Upper lobe of right lung (tissue), 1 donor: ENCODE data around the gene CACNA2D4. TPM values are rescaled to one million over a fixed set of nuclear protein-coding genes. Genes with fewer than 3 reads are reported as not detected.
A peak's percentile ranks its signal among the peaks of the same experiment; 100 is the strongest.

Experiments used
- ATAC-seq: fragments of 200-7000 bp; cut with Tn5 transposase; one replicate; pipeline ENCODE4 v1.9.1; 2020; ENCODE audit warnings: mild to moderate bottlenecking, moderate library complexity
- DNase-seq: peaks from one replicate; pipeline ENCODE4 v3.0.0-alpha.2; 2020
- H3K27ac ChIP-seq: fragments of 200-600 bp; one replicate; pipeline ENCODE4 v1.8.0; 2022
- H3K27me3 ChIP-seq: fragments of 200-600 bp; one replicate; pipeline ENCODE4 v1.8.0; 2022; ENCODE audit warnings: mild to moderate bottlenecking
- H3K36me3 ChIP-seq: fragments of 200-600 bp; one replicate; pipeline ENCODE4 v1.8.0; 2022
- H3K4me1 ChIP-seq: fragments of 200-600 bp; one replicate; pipeline ENCODE4 v1.8.0; 2022
- H3K4me3 ChIP-seq: fragments of 200-600 bp; one replicate; pipeline ENCODE4 v1.8.0; 2022; ENCODE audit warnings: mild to moderate bottlenecking
- H3K9me3 ChIP-seq: fragments of 200-600 bp; one replicate; pipeline ENCODE4 v1.8.0; 2022
- intact Hi-C: fragments of 100-400 bp; cut with DNase I; formaldehyde crosslinking; loops from one replicate; pipeline ENCODE4 v1.11.0; 2022
- total RNA-seq: library from RNA; stranded (reverse); fragmentation: NEBNext Ultra II Directional; extraction: Animal tissue kit (Norgen Biotek cat#: 25700); gene quantifications from one replicate; pipeline ENCODE4 v1.2.1, GENCODE V29; 2021
- TF ChIP-seq, protein P1 (sequence below): fragments of 200-600 bp; IDR thresholded peaks from one replicate; pipeline ENCODE4 v1.8.0; 2022; ENCODE audit warnings: antibody characterized with exemption
- donor health status: DM: no; HTN: yes; CAD: no; lungs with severe emphysema.

The CACNA2D4 gene
- total RNA-seq, 1 donor from 2014 or later = 5.5 TPM

DNA sequence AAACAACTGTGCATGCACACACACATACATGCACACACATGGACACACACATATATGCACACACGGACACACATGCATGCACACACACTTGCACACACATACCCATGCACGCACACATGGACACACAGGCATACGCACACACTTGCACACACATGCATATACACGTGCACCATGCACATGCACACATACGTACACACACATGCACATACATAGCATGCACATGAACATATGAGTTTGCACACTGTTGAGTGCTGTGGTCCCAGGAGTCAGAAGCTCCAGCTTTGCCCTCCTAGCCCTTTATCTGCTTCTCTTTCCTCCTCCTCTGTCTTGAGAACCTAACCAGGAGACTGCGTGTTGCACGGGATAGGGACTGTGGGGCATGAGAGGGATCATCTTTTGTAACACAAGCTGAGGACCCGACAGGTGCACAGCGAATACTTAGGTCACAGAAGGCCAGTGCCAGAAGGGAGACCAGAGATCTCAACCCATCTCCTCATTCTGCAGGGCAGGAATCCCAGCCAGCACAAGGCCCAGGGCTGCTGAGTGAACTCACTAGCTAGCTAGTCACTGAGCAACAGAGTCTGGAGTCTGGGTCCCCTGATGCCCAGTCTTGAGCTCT is 101.6 kb downstream of the CACNA2D4 start:
- H3K27me3 ChIP-seq = peaks cover 19% of the 10 kb centered on the region
- H3K27ac ChIP-seq = no peak overlapping the region
- TF ChIP-seq, protein P1, sequence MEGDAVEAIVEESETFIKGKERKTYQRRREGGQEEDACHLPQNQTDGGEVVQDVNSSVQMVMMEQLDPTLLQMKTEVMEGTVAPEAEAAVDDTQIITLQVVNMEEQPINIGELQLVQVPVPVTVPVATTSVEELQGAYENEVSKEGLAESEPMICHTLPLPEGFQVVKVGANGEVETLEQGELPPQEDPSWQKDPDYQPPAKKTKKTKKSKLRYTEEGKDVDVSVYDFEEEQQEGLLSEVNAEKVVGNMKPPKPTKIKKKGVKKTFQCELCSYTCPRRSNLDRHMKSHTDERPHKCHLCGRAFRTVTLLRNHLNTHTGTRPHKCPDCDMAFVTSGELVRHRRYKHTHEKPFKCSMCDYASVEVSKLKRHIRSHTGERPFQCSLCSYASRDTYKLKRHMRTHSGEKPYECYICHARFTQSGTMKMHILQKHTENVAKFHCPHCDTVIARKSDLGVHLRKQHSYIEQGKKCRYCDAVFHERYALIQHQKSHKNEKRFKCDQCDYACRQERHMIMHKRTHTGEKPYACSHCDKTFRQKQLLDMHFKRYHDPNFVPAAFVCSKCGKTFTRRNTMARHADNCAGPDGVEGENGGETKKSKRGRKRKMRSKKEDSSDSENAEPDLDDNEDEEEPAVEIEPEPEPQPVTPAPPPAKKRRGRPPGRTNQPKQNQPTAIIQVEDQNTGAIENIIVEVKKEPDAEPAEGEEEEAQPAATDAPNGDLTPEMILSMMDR = no peak
- H3K4me3 ChIP-seq = no peak overlapping the region
- H3K36me3 ChIP-seq = no peaks in the 10 kb centered on the region
- ATAC-seq = no peak
- DNase-seq = no peak
- no peaks in the 10 kb centered on the region for H3K9me3 ChIP-seq
- intact Hi-C loops = no loop called here
- H3K4me1 ChIP-seq = peaks cover 6% of the 10 kb centered on the region

- intact Hi-C loops = no loop called here
These were observed 102.4 kb downstream of the CACNA2D4 start for GRCh38 chr12:1815814-1816729.

DNA sequence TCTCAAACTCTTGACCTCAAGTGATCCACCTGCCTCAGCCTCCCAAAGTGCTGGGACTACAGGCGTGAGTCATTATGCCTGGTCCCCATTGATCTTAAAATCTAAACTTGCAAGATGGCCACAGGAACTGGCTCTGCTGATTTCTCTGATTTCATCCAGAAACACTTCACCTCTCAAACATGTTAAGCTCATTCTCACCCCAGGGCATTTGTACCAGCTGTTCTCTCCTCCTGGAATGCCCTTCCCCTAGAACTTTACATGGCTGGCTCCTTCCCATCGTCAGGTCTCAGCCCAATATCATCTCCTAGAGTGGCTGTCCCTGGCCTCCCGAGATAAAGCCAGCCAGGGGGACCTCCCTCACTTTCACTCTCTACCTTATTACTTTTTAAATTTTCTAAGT is 103.3 kb downstream of the CACNA2D4 start:
- no peak for ATAC-seq
- DNase-seq = no peak
- Histone ChIP-seq H3K9me3 (no peaks in the 10 kb centered on the region), H3K36me3 (no peaks in the 10 kb centered on the region), H3K27me3 (peaks cover 2% of the 10 kb centered on the region), H3K27ac (no peak overlapping the region), H3K4me1 (peaks cover 6% of the 10 kb centered on the region), H3K4me3 (no peak overlapping the region)
- TF ChIP-seq, protein P1 = no peak
- intact Hi-C loops = no loop called here

More at GRCh38 chr12:1815814-1816729, 102.4 kb downstream of the CACNA2D4 start:
- ATAC-seq (no peak), DNase-seq (no peak)
- Histone ChIP-seq H3K27me3 (peaks cover 12% of the 10 kb centered on the region), H3K4me3 (no peak overlapping the region), H3K27ac (no peak overlapping the region), H3K9me3 (no peaks in the 10 kb centered on the region), H3K4me1 (peaks cover 6% of the 10 kb centered on the region), H3K36me3 (no peaks in the 10 kb centered on the region)
- TF ChIP-seq, protein P1 = no peak

DNA sequence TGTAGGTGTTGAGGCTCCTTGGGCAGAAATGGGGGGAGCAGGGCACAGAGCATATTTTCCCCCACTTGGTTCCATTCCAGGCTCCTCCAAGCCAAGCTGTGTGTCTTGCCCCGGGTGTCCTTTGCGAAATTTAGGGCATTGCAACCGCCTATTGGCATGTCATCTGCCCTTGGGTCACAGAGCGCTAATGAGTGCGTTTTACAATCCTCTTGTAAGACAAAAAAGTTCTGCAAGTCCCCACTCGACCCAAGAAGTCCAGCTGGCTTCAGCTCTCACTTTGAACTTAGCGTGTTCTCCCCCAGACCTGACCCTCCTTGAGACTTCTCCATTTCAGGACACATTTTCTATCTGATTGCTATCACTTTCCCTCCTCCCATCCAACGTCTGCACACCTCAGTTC is 104.2 kb downstream of the CACNA2D4 start:
- Histone ChIP-seq H3K36me3 (no peaks in the 10 kb centered on the region), H3K4me1 (peaks cover 6% of the 10 kb centered on the region), H3K9me3 (no peaks in the 10 kb centered on the region), H3K27ac (no peak overlapping the region), H3K4me3 (no peak overlapping the region), H3K27me3 (no peaks in the 10 kb centered on the region)
- ATAC-seq (no peak), DNase-seq (no peak)
- TF ChIP-seq, protein P1 = no peak
- intact Hi-C loops = no loop called here

- Histone ChIP-seq H3K4me1 (peaks cover 6% of the 10 kb centered on the region), H3K27ac (peak overlapping the region; percentile 70), H3K27me3 (no peaks in the 10 kb centered on the region), H3K36me3 (no peaks in the 10 kb centered on the region), H3K4me3 (no peak overlapping the region), H3K9me3 (no peaks in the 10 kb centered on the region)
- DNase-seq (no peak), ATAC-seq (peak; percentile 79)
- intact Hi-C loops = no loop called here
- TF ChIP-seq, protein P1 = no peak
These were observed 105.7 kb downstream of the CACNA2D4 start for GRCh38 chr12:1812650-1813302.
